ENCODE results near the gene ASAP2. TPM values are rescaled to one million over a fixed set of nuclear protein-coding genes. Genes with fewer than 3 reads are reported as not detected.
"Not testable (repeated sequence)": the region's sequence is repeated elsewhere in the genome, so short reads cannot be mapped to it uniquely, and the experiment has no call there.

The ASAP2 gene
- polyA plus RNA-seq, 3 donors = 57.9 to 64.4 (median 63.7) TPM

- DNase-seq (ENCODE audit: low read depth in 3 of 3, low spot score in 2 of 3) = no peak
Measured at GRCh38 chr2:9210030-9210429, 3.4 kb downstream of the ASAP2 start.

DNA sequence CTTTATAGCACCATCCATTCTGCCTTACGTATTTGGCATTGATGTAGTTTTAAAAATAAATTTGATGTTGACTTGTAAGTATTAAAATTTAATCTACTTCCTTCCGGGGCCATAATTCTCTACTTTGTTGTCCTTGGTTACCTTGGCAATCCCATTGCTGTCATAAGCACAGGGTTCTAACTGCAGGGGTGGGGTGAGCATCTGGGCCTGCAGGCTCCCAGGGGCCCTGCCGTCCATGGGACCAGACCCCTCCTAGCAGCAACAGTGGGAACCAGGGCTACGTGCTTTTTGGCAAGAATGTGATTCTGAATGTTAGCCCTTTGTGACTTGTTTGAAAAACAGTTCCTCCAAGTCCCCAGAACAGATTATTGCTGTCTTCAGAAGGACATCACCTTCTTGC, 4.9 kb downstream of the ASAP2 start:
- DNase-seq (ENCODE audit: low read depth in 3 of 3, low spot score in 2 of 3) = no peak

DNA sequence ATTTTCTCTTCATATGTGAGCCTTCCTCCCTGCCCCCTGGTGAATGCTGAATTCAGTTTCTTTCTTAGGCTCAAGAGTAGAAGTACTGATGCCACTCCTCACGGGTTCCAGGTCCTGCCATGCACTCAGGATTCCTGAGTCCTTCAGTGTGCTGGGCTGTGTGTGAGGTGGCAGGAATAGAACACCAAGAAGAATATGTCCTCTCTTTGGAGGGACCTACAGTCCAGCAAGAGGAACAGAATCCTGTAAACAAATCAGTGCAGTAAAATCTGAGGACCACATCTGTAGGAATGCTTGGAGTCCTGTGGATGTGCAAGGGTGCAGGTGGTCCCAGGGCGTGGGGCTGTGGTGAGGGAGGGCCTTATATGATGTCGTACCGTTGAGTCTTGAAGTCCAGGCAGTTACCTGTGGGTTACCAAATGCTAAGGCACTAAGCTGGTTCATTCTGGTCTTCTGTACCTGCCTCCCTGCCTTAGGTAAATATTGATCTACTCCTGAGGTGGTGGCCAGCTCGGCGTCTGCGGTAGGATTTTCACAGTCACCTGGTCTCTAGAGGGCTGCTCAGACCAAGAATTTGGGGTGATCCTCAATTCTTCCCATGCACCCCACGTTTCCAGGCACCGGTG, 5.5 kb downstream of the ASAP2 start:
- DNase-seq (ENCODE audit: low read depth in 3 of 3, low spot score in 2 of 3) = no peak

- DNase-seq (ENCODE audit: low read depth in 3 of 3, low spot score in 2 of 3) = no peak
Measured at GRCh38 chr2:9212661-9213411, 6.2 kb downstream of the ASAP2 start.

DNA sequence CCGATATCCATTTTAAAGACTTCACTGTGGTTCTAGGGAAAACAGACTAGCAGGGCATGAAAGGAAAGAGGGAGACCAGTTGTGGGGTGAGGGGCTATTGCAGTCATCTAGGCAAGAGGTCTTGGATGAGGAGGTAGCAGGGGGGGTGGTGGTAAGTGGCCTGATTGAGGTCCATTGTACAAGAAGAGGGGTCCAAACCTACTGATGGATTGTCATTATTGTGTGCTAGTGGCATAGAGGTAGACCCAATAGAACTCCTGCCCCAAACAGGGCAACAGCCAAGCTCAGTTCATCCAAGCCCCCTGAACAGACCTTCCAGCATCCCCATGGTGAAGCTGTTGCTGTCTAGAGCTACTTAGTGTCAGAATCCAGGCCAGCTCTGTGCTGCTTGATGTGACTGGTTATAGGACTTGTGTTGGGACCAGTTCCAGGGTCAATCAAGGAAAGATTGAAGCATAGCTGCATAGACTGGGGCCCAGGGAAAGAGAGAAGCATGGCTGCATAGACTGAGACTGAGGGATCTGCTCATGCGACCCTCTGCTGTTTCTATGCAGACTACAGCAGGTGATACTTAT, 7.0 kb downstream of the ASAP2 start:
- no peak for DNase-seq (ENCODE audit: low read depth in 3 of 3, low spot score in 2 of 3)

DNA sequence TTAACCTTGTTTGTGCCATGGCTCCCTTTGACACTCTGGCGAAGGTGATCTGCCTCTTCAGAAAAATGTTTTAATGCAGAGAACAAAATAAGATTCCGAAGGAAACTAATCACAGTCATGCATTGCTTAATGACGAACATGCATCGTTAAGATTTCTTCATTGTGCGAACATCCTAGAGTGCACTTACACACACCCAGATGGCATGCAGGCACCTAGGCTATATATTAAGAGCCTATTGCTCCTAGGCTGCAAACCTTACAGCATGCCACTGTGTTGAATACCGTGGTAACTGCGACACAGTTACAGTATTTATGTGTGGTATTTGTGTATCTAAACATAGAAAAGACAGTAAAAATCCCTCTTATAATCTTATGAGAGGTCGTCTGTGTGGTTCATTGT, 8.3 kb downstream of the ASAP2 start:
- DNase-seq (ENCODE audit: low read depth in 3 of 3, low spot score in 2 of 3) = no peak

DNA sequence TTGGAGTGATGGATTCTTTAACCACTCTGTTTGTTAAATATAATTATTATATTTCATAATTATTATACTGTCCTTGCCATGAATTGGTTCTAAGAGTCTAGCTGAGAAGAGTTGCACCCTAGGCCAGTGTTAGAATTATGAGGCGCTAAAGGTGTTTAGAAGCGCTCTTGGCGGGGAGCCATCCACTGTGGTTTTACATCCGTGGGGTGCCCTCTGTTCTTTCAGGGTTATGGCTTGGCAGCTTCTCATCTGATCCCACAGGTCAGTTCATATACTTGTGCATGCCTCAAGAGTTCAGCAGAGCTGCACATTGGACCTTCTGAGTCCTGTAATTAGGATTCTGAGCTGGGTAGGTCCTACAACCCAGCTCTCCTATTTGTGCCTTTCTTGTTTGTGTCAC, 9.1 kb downstream of the ASAP2 start:
- DNase-seq (ENCODE audit: low read depth in 3 of 3, low spot score in 2 of 3) = no peak

GRCh38 chr2:9216143-9216542, 9.5 kb downstream of the ASAP2 start:
- DNase-seq (ENCODE audit: low read depth in 3 of 3, low spot score in 2 of 3) = not testable (repeated sequence)

DNA sequence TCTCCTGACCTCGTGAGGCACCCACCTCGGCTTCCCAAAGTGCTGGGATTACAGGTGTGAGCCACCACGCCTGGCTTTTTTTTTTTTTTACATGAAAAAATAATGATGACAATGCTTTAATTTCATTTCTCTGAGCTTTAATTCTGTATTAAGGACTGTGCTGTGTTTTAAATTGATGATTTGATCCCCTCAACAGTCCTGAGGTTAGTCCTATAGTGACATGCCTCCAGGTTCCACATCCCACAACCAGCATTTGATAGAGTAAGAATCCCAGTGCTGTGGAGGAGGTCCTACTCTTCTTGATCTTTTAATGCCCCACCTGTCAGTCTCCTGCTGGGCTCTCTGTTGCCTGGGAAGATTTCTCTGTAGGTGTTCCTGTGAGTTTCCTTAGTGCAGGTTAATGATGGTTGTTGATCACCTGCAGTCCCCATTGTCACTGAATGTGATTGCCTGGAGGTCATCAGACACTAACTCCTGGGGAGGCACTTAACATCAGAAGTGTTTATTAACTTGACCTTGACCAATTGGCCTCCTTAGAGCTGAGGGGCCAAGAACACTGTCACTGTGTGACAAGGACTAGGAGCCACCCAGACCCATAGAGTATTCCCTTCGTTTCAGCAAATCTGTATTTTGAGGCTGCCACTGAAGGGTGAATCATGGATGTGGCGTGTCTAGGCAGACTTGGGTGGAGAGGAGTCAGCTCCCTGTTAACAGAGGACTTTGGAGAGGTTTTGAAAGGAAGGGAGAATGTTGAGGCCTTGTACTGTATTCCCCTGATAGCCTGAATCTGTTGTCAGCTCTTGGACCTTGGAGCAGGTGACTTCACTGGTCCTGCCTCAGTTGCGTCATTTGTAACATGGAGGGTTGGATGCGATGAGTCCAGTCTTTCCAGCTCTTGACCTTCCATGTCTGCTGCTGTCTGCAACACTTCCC, 11.5 kb downstream of the ASAP2 start:
- no peak for DNase-seq (ENCODE audit: low read depth in 3 of 3, low spot score in 2 of 3)

- no peak for DNase-seq (ENCODE audit: low read depth in 3 of 3, low spot score in 2 of 3)
Measured at GRCh38 chr2:9219027-9219445, 12.4 kb downstream of the ASAP2 start.

- DNase-seq (ENCODE audit: low read depth in 3 of 3, low spot score in 2 of 3) = no peak
Measured at GRCh38 chr2:9220201-9220600, 13.6 kb downstream of the ASAP2 start.

GRCh38 chr2:9221223-9221622, 14.6 kb downstream of the ASAP2 start:
- no peak for DNase-seq (ENCODE audit: low read depth in 3 of 3, low spot score in 2 of 3)

- DNase-seq (ENCODE audit: low read depth in 3 of 3, low spot score in 2 of 3) = no peak
Measured at GRCh38 chr2:9222239-9222892, 15.8 kb downstream of the ASAP2 start.

DNA sequence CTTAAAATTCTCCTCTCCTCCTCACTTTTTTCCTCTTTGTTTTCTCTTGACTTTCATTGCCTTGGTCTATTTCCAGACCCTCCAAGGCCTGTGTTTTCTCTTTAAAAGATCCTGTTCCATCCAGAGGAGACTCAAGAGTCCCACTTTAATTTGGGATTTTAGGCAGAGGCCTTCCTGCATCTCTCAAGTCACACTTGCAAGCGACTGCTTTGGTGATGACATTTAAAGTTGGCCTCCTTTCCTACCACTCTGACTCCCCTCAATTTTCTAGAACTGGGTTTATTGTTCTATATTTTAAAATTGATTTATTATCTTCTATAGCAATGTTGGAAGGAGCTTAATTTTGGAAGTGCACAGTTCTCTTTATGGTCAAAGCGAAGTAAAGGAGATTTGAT, 16.3 kb downstream of the ASAP2 start:
- no peak for DNase-seq (ENCODE audit: low read depth in 3 of 3, low spot score in 2 of 3)

- no peak for DNase-seq (ENCODE audit: low read depth in 3 of 3, low spot score in 2 of 3)
Measured at GRCh38 chr2:9225806-9226205, 19.2 kb downstream of the ASAP2 start.

GRCh38 chr2:9226458-9227380, 20.1 kb downstream of the ASAP2 start:
- DNase-seq (ENCODE audit: low read depth in 3 of 3, low spot score in 2 of 3) = no peak

- no peak for DNase-seq (ENCODE audit: low read depth in 3 of 3, low spot score in 2 of 3)
Measured at GRCh38 chr2:9228088-9228751, 21.6 kb downstream of the ASAP2 start.

DNA sequence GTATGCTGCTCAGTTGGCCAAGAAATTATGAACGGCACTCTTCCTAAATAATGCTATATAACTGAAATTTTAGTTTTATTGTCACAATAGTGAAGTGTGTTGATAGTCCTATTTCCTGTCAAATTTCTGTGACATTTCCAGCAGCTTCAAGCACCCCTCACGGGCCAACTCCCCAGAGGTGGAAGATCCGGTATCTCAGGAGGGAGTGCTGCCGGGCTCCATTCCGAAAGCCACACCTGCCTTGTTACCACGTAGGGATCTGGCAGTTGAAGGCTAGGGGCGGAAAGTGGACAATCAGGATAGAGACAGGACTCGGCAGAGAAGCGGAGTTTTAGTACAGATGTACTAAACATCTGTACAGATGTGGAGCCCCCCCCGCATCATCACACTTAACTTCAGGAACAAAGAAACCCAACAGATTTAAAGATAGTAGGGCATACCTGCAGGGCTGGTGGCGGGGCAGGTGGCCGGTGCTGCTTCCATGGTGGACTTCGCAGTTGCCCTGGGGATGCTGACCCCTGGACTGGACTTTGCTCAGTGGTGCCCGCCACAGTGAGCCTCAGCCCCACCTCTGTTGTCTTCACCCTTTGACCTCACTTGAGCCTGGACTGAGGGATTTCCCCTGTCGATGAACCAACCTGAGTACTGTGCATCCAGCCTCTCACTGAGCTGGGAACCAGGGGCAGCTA, 22.3 kb downstream of the ASAP2 start:
- no peak for DNase-seq (ENCODE audit: low read depth in 3 of 3, low spot score in 2 of 3)
